Ovary (tissue), 9 donors: ENCODE measurements around the gene KLHL6. TPM values are rescaled to one million over a fixed set of nuclear protein-coding genes. Genes with fewer than 3 reads are reported as not detected.

Experiments
- DNase-seq, 5 donors: peaks; one replicate each; pipeline ENCODE4 v3.0.0-alpha.2; 2019 to 2020
- H3K27ac ChIP-seq, 2 donors: fragments of 200-600 bp; one replicate each; pipeline versions ENCODE4 v1.5.1 to v1.8.0; 2019 to 2022
- H3K27me3 ChIP-seq: fragments of 200-600 bp; one replicate; pipeline ENCODE4 v1.8.0; 2022
- H3K36me3 ChIP-seq: fragments of 200-600 bp; sonication (generic); one replicate; pipeline ENCODE4 v1.5.1; 2019
- H3K4me1 ChIP-seq: one replicate; pipeline ENCODE4 v1.8.1; 2013; ENCODE audit warnings: mild to moderate bottlenecking, moderate library complexity; ENCODE audit not compliant: insufficient read depth
- H3K4me3 ChIP-seq: fragments of 200-600 bp; sonication (generic); one replicate; pipeline ENCODE4 v1.5.1; 2017
- H3K9me3 ChIP-seq, 2 donors: fragments of 200-600 bp in 1 of 2; sonication (generic) in 1 of 2; one replicate each; pipeline versions ENCODE4 v1.5.1 to v1.8.1; 2013 to 2019; ENCODE audit warnings: mild to moderate bottlenecking in 1 of 2, moderate library complexity in 1 of 2
- CTCF ChIP-seq, 3 donors: fragments of 450-650 bp in 2 of 3; fragments of 200-600 bp in 1 of 3; IDR thresholded peaks; one replicate each; pipeline versions ENCODE4 v1.5.1 to v1.8.0; 2016 to 2022; ENCODE audit warnings: antibody characterized with exemption in 3 of 3, mild to moderate bottlenecking in 1 of 3
- EP300 ChIP-seq: sonication (generic); formaldehyde crosslinking; IDR thresholded peaks from one replicate; pipeline ENCODE4 v1.6.1; 2017; ENCODE audit warnings: antibody characterized with exemption
- POLR2A ChIP-seq: fragments of 450-650 bp; IDR thresholded peaks from one replicate; pipeline ENCODE4 v1.6.1; 2017; ENCODE audit warnings: antibody characterized with exemption, mild to moderate bottlenecking, moderate library complexity
- WGBS, 3 donors: extraction: QIAGEN DNeasy Blood & Tissue Kit in 1 of 3; methylation state at CpG; one replicate each; pipeline versions ENCODE4 v1.1.5 to v1.1.7; 2013 to 2017; 5-methylcytosine and 5-hydroxymethylcytosine counted together
- intact Hi-C, 4 donors: fragments of 100-400 bp; cut with DNase I; formaldehyde crosslinking; loops; one replicate each; pipeline versions ENCODE4 v1.11.0 to v1.15.1; 2022 to 2023
- polyA plus RNA-seq, 2 donors: library from polyadenylated mRNA; stranded (reverse); fragments of 200-250 nt in 1 of 2; fragments of 350-450 nt in 1 of 2; fragmentation: Illumina TruSeq in 1 of 2; extraction: RNeasy Lipid Tissue Mini Kit (QIAGEN cat#74804) in 1 of 2; gene quantifications; one replicate each; pipeline ENCODE4 v1.2.3, GENCODE V29; 2013 to 2014
- total RNA-seq, 7 donors: library from RNA; depleted of rRNA in 2 of 7; stranded (reverse); fragments of >200 nt in 2 of 7; fragmentation: NEBNext Ultra II Directional in 3 of 7; extraction: Animal tissue kit (Norgen Biotek cat#: 25700) in 3 of 7; gene quantifications; one replicate each; pipeline versions ENCODE4 v1.1.0 to v1.2.4, GENCODE V29; 2016 to 2023
- donor health status: DM: no; HTN: no; CAD: no; lungs with moderate emphysema.
- donor health status: DM: no; HTN: no; CAD: no.
- donor health status: Bipolar disorder and iron deficiency.
- donor health status: DM: yes; HTN: yes; CAD: no.
- donor health status: DM: no; HTN: no; CAD: no.
- donor health status: DM: yes; HTN: yes; CAD: no.

The KLHL6 gene
- total and polyA plus RNA-seq, 9 donors, result 0.21 to 3.9 (median 0.92) TPM

- Histone ChIP-seq H3K4me3 (no peak overlapping the region), H3K4me1 (peaks cover 13% of the 10 kb centered on the region), H3K36me3 (no peaks in the 10 kb centered on the region), H3K27me3 (no peaks in the 10 kb centered on the region), H3K9me3 (no peaks in the 10 kb centered on the region), H3K27ac (no peak overlapping the region)
- 76 to 77% (median 77%) methylated on average over 2 of the region's 2 CpGs for WGBS, 3 donors
- no peak for TF ChIP-seq POLR2A
- TF ChIP-seq CTCF (IDR thresholded peaks at IDR 0.05), result no peak
- no peak for TF ChIP-seq EP300
- DNase-seq, result no peak
- intact Hi-C loops, result no loop called here
Measured at GRCh38 chr3:183508821-183509220, 46.7 kb downstream of the KLHL6 start.

GRCh38 chr3:183507551-183507950 is 48.0 kb downstream of the KLHL6 start:
- Histone ChIP-seq H3K4me3 (no peak overlapping the region), H3K27me3 (no peaks in the 10 kb centered on the region), H3K36me3 (no peaks in the 10 kb centered on the region), H3K4me1 (peaks cover 13% of the 10 kb centered on the region), H3K27ac (no peak overlapping the region), H3K9me3 (no peaks in the 10 kb centered on the region)
- 96% methylated on average over 11 of the region's 11 CpGs for WGBS, 3 donors
- DNase-seq, result no peak
- no peak for TF ChIP-seq EP300
- no peak for TF ChIP-seq POLR2A
- no peak for TF ChIP-seq CTCF (IDR thresholded peaks at IDR 0.05)
- intact Hi-C loops, result no loop called here

GRCh38 chr3:183506674-183507320 is 48.7 kb downstream of the KLHL6 start:
- H3K27ac ChIP-seq, result no peak overlapping the region
- no peak for DNase-seq
- 83 to 85% (median 84%) methylated on average over 3 of the region's 3 CpGs for WGBS, 3 donors
- H3K9me3 ChIP-seq, result no peaks in the 10 kb centered on the region
- peaks cover 8% of the 10 kb centered on the region for H3K4me1 ChIP-seq
- TF ChIP-seq CTCF (IDR thresholded peaks at IDR 0.05) (no peak), EP300 (no peak), POLR2A (no peak)
- H3K36me3 ChIP-seq, result no peaks in the 10 kb centered on the region
- intact Hi-C loops, result no loop called here
- no peak overlapping the region for H3K4me3 ChIP-seq
- no peaks in the 10 kb centered on the region for H3K27me3 ChIP-seq

- TF ChIP-seq EP300 (no peak), POLR2A (no peak), CTCF (IDR thresholded peaks at IDR 0.05) (no peak)
- Histone ChIP-seq H3K9me3 (no peaks in the 10 kb centered on the region), H3K27ac (no peak overlapping the region), H3K4me3 (no peak overlapping the region), H3K36me3 (no peaks in the 10 kb centered on the region), H3K27me3 (no peaks in the 10 kb centered on the region), H3K4me1 (no peaks in the 10 kb centered on the region)
- WGBS, 3 donors, result 95 to 97% (median 96%) methylated on average over 1 of the region's 1 CpG
- no peak for DNase-seq
- intact Hi-C loops, result no loop called here
Measured at GRCh38 chr3:183504597-183504996, 50.9 kb downstream of the KLHL6 start.
